HUES6 (cell line): ENCODE measurements around the gene RPL26.
A peak's percentile ranks its signal among the peaks of the same experiment; 100 is the strongest.
"Not testable (repeated sequence)": the region's sequence is repeated elsewhere in the genome, so short reads cannot be mapped to it uniquely, and the experiment has no call there.

Experiments
- H3K27ac ChIP-seq: 2 replicates; pipeline ENCODE4 v1.7.0; 2013; ENCODE audit warnings: low read depth, mild to moderate bottlenecking, low read length, inconsistent platforms
- H3K27me3 ChIP-seq: 2 replicates; pipeline ENCODE4 v1.6.1; 2013; ENCODE audit warnings: low read length; ENCODE audit not compliant: control insufficient read depth, insufficient read depth
- H3K36me3 ChIP-seq: 2 replicates; pipeline ENCODE4 v1.6.1; 2013; ENCODE audit warnings: low read length; ENCODE audit not compliant: control insufficient read depth, insufficient read depth
- H3K4me1 ChIP-seq: 2 replicates; pipeline ENCODE4 v1.6.1; 2013; ENCODE audit warnings: low read length; ENCODE audit not compliant: control insufficient read depth, insufficient read depth
- H3K4me3 ChIP-seq: 2 replicates; pipeline ENCODE4 v1.5.1; 2013; ENCODE audit warnings: low read depth, low read length
- H3K9ac ChIP-seq: one replicate; pipeline ENCODE4 v1.6.1; 2013; ENCODE audit warnings: mild to moderate bottlenecking, low read length
- H3K9me3 ChIP-seq: 2 replicates; pipeline ENCODE4 v1.6.1; 2013; ENCODE audit warnings: low read depth, low read length; ENCODE audit not compliant: control insufficient read depth, insufficient read depth

The RPL26 gene

GRCh38 chr17:8378117-8378516 lies 4.9 kb downstream of the RPL26 start:
- not testable (repeated sequence) for H3K9ac ChIP-seq, H3K27me3 ChIP-seq, H3K27ac ChIP-seq, H3K9me3 ChIP-seq, H3K4me3 ChIP-seq
- peaks cover 23% of the 10 kb centered on the region; the same call in 1 of the 2 replicates for H3K4me1 ChIP-seq
- peaks cover 58% of the 10 kb centered on the region for H3K36me3 ChIP-seq

- Histone ChIP-seq H3K4me3 (no peak overlapping the region), H3K4me1 (peaks cover 23% of the 10 kb centered on the region; the same call in 1 of the 2 replicates), H3K27me3 (no peaks in the 10 kb centered on the region), H3K9me3 (no peaks in the 10 kb centered on the region), H3K27ac (no peak overlapping the region), H3K9ac (no peak overlapping the region), H3K36me3 (peaks cover 57% of the 10 kb centered on the region)
Measured at GRCh38 chr17:8377422-8377821, 5.6 kb downstream of the RPL26 start.

GRCh38 chr17:8376271-8377067 lies 6.5 kb downstream of the RPL26 start, which contains the start of gene KRABD2:
Gene KRABD2 (minus strand): TSS chr17:8376704.
- H3K4me1 ChIP-seq = peaks cover 23% of the 10 kb centered on the region; the same call in 1 of the 2 replicates
- H3K9me3 ChIP-seq = no peaks in the 10 kb centered on the region
- H3K4me3 ChIP-seq = peak within 1 kb of the TSS; percentile 72
- peak within 1 kb of the TSS; percentile 70; the same call in 1 of the 2 replicates for H3K27ac ChIP-seq
- no peaks in the 10 kb centered on the region for H3K27me3 ChIP-seq
- H3K36me3 ChIP-seq = peaks cover 51% of the 10 kb centered on the region
- H3K9ac ChIP-seq = peak within 1 kb of the TSS; percentile 91

DNA sequence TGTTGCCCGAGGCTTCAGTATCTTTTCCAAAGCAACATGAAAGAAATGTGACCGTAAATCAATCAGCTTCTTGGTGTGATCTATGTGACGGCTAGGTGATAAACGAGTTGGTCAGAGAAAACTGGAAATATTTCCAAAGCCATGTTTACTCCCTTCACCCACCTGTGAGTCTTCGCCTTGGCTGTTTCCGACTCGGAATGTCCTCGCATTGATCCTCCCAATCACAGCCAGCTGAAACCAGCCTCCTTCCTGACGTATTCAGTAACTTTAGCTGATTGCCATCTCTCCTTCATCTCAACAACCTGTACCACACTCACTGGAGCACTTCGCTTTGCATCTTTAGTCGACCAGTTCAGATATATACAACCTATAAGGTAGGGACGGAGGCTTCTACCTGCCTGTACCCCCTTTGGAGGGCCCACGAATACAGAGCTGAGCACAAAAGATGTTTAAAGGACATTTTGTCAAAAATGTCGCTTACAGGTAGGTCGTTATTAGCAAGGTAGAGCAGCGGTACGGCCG lies 7.2 kb downstream of the RPL26 start:
- H3K27ac ChIP-seq = peak overlapping the region; percentile 70; the same call in 1 of the 2 replicates

DNA sequence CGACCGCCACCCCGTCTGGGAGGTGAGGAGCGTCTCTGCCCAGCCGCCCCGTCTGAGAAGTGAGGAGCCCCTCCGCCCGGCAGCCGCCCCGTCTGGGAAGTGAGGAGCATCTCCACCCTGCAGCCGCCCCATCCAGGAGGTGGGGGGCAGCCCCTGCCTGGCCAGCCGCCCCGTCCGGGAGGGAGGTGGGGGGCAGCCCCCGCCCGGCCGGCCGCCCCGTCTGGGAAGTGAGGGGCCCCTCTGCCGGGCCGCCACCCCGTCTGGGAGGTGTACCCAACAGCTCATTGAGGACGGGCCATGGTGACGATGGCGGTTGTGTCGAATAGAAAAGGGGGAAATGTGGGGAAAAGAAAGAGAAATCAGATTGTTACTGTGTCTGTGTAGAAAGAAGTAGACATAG lies 9.1 kb downstream of the RPL26 start:
- H3K9me3 ChIP-seq, H3K27me3 ChIP-seq, H3K4me3 ChIP-seq, H3K27ac ChIP-seq, H3K9ac ChIP-seq: not testable (repeated sequence)
- H3K36me3 ChIP-seq = peaks cover 45% of the 10 kb centered on the region
- peaks cover 10% of the 10 kb centered on the region; the same call in 1 of the 2 replicates for H3K4me1 ChIP-seq

More for the DNA sequence above, 7.2 kb downstream of the RPL26 start:
- Histone ChIP-seq H3K9ac (peak overlapping the region; percentile 91), H3K36me3 (peaks cover 47% of the 10 kb centered on the region), H3K9me3 (no peaks in the 10 kb centered on the region), H3K4me1 (peaks cover 16% of the 10 kb centered on the region; the same call in 1 of the 2 replicates), H3K27me3 (no peaks in the 10 kb centered on the region), H3K4me3 (peak overlapping the region; percentile 72)

GRCh38 chr17:8372422-8372821 lies 10.6 kb downstream of the RPL26 start:
- Histone ChIP-seq H3K4me3 (no peak overlapping the region), H3K9ac (no peak overlapping the region), H3K9me3 (no peaks in the 10 kb centered on the region), H3K27me3 (no peaks in the 10 kb centered on the region), H3K27ac (no peak overlapping the region), H3K4me1 (peaks cover 10% of the 10 kb centered on the region; the same call in 1 of the 2 replicates), H3K36me3 (peaks cover 39% of the 10 kb centered on the region)

- no peak overlapping the region for H3K9ac ChIP-seq
- no peaks in the 10 kb centered on the region for H3K27me3 ChIP-seq
- peaks cover 9% of the 10 kb centered on the region; the same call in 1 of the 2 replicates for H3K4me1 ChIP-seq
- no peaks in the 10 kb centered on the region for H3K9me3 ChIP-seq
- no peak overlapping the region for H3K4me3 ChIP-seq
- peaks cover 32% of the 10 kb centered on the region for H3K36me3 ChIP-seq
- no peak overlapping the region for H3K27ac ChIP-seq
Measured at GRCh38 chr17:8371786-8372185, 11.2 kb downstream of the RPL26 start.

DNA sequence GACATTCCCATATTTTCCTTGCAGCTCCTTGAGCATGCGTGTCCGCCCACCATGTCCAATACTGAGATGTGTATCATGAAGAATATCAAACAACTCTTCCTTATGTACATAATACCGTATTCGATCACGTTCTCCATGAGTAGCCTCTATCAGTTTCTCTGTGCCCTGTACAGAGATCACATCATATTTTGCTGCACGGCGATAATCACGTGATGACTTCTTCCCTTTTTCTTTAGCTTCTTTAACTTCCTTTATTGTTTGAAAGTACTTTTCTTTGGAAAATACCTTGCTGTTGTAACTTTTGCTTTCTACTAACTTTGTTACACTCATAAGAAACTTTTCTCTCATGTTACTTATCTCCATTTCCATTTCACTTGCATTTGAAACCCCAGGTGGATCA lies 13.0 kb downstream of the RPL26 start:
- Histone ChIP-seq H3K27me3 (no peaks in the 10 kb centered on the region), H3K9ac (no peak overlapping the region), H3K9me3 (no peaks in the 10 kb centered on the region), H3K4me3 (no peak overlapping the region), H3K36me3 (peaks cover 31% of the 10 kb centered on the region), H3K4me1 (no peaks in the 10 kb centered on the region), H3K27ac (no peak overlapping the region)

DNA sequence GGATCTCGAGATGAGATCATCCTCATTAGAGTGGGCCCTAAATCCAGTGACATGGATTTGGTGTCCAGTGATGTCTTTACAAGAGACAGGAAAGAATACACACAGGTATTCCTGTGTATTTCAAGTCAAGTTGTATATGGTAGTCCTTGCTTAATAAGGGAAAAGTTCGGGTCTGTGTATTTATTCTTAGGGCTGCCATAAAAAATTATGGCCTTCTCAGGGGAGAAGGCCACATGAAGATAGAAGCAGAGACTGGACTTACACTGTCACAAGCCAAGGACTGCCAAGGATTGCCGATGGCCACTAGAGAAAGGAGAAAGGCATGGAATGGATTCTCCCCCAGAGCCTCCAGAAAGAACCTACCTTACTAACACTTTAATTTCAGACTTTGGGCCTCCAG lies 14.8 kb downstream of the RPL26 start:
- no peak overlapping the region for H3K9ac ChIP-seq
- no peak overlapping the region for H3K4me3 ChIP-seq
- no peaks in the 10 kb centered on the region for H3K9me3 ChIP-seq
- no peaks in the 10 kb centered on the region for H3K27me3 ChIP-seq
- no peak overlapping the region for H3K27ac ChIP-seq
- no peaks in the 10 kb centered on the region for H3K4me1 ChIP-seq
- peaks cover 31% of the 10 kb centered on the region for H3K36me3 ChIP-seq

DNA sequence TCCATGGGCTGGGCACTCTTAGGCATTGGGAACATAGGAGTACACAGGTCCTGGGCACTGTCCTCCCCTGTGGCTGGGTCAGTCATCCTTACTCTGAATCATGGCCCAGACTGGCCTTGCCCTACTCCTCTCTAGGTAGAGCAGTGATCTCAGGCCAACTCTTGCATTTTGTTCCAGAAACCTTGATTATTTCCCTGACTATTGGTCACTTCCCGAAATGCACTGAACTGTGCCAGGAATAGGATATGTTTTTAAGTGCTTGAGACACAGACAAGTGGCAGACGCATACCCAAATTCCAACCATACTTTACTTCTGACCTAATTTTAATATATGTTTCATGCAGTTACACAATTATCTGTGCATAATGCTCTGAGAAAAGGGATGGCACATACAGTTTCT lies 16.8 kb downstream of the RPL26 start:
- Histone ChIP-seq H3K27me3 (no peaks in the 10 kb centered on the region), H3K9ac (no peak overlapping the region), H3K4me1 (0 out of 2 replicates have a peak, but pooled peaks cover under 1% of the 10 kb centered on the region), H3K36me3 (peaks cover 26% of the 10 kb centered on the region), H3K27ac (no peak overlapping the region), H3K9me3 (no peaks in the 10 kb centered on the region), H3K4me3 (no peak overlapping the region)

- H3K27ac ChIP-seq = no peak overlapping the region
- peaks cover 21% of the 10 kb centered on the region for H3K36me3 ChIP-seq
- H3K9ac ChIP-seq = no peak overlapping the region
- H3K4me1 ChIP-seq = peaks cover 11% of the 10 kb centered on the region
- H3K27me3 ChIP-seq = no peaks in the 10 kb centered on the region
- H3K4me3 ChIP-seq = no peak overlapping the region
- no peaks in the 10 kb centered on the region for H3K9me3 ChIP-seq
Measured at GRCh38 chr17:8365143-8365542, 17.9 kb downstream of the RPL26 start.
